Osteoblast (primary cell): ENCODE data around the gene TIGD1. TPM values are rescaled to one million over a fixed set of nuclear protein-coding genes. Genes with fewer than 3 reads are reported as not detected.

ENCODE experiments used
- DNase-seq: peaks from one replicate; pipeline ENCODE4 v3.0.0; 2011; ENCODE audit warnings: low spot score, mixed read lengths; ENCODE audit not compliant: insufficient read length; ENCODE audit errors: missing footprints
- H2AFZ ChIP-seq: 2 replicates; pipeline ENCODE4 v1.6.0; 2011; ENCODE audit warnings: mild to moderate bottlenecking, low read length
- H3K27ac ChIP-seq: 2 replicates; pipeline ENCODE4 v1.5.1; 2011; ENCODE audit warnings: mild to moderate bottlenecking, low read depth, low read length, moderate library complexity
- H3K27me3 ChIP-seq: 2 replicates; pipeline ENCODE4 v1.6.0; 2012; ENCODE audit warnings: mild to moderate bottlenecking, control low read depth, inconsistent platforms, low read length, moderate library complexity; ENCODE audit not compliant: insufficient read depth
- H3K36me3 ChIP-seq: 2 replicates; pipeline ENCODE4 v1.5.1; 2011; ENCODE audit warnings: mild to moderate bottlenecking, low read length, control low read depth, moderate library complexity; ENCODE audit not compliant: insufficient read depth
- H3K4me1 ChIP-seq: 2 replicates; pipeline ENCODE4 v1.5.1; 2011; ENCODE audit warnings: mild to moderate bottlenecking, low read length, control low read depth, moderate library complexity; ENCODE audit not compliant: insufficient read depth
- H3K4me2 ChIP-seq: 2 replicates; pipeline ENCODE4 v1.6.0; 2011; ENCODE audit warnings: mild to moderate bottlenecking, low read length; ENCODE audit not compliant: insufficient read depth
- H3K4me3 ChIP-seq: fragments of 200-600 bp; sonication (generic); 3 replicates; pipeline ENCODE4 v1.5.1; 2012; ENCODE audit warnings: mild to moderate bottlenecking, low read length, inconsistent platforms; ENCODE audit not compliant: insufficient read depth
- H3K79me2 ChIP-seq: 2 replicates; pipeline ENCODE4 v1.6.0; 2012; ENCODE audit warnings: mild to moderate bottlenecking, low read length, control low read depth, inconsistent platforms; ENCODE audit not compliant: insufficient read depth
- H3K9me3 ChIP-seq: 2 replicates; pipeline ENCODE4 v1.5.1; 2011; ENCODE audit warnings: low read depth, low read length, control low read depth
- H4K20me1 ChIP-seq: 2 replicates; pipeline ENCODE4 v1.6.0; 2012; ENCODE audit warnings: mild to moderate bottlenecking, low read length, control low read depth; ENCODE audit not compliant: insufficient read depth
- total RNA-seq: library from RNA; depleted of rRNA; stranded (reverse); fragments of >200 nt; gene quantifications from 2 replicates; pipeline ENCODE4 v1.2.3, GENCODE V29; 2012
- TF ChIP-seq, protein P1 (sequence below): IDR thresholded peaks from 2 replicates; pipeline ENCODE4 v1.5.1; 2011; ENCODE audit warnings: mild to moderate bottlenecking, low read depth, low read length, moderate library complexity; ENCODE audit errors: extremely low read depth

Gene TIGD1
- total RNA-seq, 1 donor, result 5.8 TPM

DNA sequence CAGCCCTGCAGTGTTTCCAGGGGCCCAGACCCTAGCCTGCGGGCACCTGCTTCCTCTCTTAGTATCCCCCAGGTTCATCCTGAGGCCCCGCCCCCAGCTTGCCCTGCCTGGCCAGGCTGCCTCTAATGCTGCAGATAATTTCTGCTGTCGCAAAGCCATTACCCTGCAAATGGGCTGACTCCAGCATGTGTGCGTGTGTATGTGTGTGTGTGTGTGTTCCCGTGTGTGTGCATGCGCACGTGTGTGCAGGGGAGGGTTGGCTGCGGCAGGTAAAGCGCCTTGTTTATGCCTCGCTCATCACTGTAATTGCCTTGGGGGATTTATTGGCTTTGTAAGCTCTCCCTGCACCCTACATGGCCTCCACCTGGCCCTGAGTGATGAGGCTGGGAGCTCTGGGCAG lies 37.8 kb downstream of the TIGD1 start:
- Histone ChIP-seq H3K4me1 (no peaks in the 10 kb centered on the region), H3K4me3 (no peak overlapping the region), H2AFZ (no peak overlapping the region), H3K4me2 (no peak overlapping the region), H3K9me3 (no peaks in the 10 kb centered on the region), H3K36me3 (no peaks in the 10 kb centered on the region), H4K20me1 (no peaks in the 10 kb centered on the region), H3K27me3 (peaks cover 27% of the 10 kb centered on the region), H3K27ac (no peak overlapping the region), H3K79me2 (no peaks in the 10 kb centered on the region)
- DNase-seq, result no peak
- TF ChIP-seq, protein P1, sequence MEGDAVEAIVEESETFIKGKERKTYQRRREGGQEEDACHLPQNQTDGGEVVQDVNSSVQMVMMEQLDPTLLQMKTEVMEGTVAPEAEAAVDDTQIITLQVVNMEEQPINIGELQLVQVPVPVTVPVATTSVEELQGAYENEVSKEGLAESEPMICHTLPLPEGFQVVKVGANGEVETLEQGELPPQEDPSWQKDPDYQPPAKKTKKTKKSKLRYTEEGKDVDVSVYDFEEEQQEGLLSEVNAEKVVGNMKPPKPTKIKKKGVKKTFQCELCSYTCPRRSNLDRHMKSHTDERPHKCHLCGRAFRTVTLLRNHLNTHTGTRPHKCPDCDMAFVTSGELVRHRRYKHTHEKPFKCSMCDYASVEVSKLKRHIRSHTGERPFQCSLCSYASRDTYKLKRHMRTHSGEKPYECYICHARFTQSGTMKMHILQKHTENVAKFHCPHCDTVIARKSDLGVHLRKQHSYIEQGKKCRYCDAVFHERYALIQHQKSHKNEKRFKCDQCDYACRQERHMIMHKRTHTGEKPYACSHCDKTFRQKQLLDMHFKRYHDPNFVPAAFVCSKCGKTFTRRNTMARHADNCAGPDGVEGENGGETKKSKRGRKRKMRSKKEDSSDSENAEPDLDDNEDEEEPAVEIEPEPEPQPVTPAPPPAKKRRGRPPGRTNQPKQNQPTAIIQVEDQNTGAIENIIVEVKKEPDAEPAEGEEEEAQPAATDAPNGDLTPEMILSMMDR, result no peak

DNA sequence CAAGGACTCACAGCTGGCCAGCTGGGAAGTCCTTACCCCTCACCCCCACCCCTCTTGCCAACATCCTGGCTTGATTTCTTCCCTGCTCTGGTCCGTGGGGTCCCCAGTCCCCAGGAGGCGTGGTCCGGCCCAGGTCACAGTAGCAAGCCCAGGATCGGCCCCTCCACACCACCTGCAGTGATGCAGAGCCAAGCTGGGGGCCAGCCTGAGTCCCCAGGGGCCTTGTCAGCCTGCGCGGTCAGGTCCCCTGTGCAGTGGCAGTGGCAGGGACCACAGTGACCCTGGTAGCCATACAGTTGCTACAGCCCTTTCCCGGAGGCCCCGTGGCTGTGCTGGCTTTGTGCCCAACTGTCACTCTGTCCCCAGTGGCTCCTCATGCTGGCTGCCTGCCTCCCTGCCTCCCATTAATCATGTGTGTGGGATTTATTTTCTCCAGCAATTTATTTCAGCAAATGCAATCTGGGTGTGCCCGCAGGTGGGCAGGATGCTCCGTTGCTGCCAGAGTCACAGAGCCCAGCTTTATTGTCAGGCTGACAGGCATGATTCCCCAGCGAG lies 38.9 kb downstream of the TIGD1 start:
- Histone ChIP-seq H3K4me3 (no peak overlapping the region), H3K4me2 (no peak overlapping the region), H3K4me1 (no peaks in the 10 kb centered on the region), H3K27me3 (peaks cover 20% of the 10 kb centered on the region), H2AFZ (no peak overlapping the region), H3K27ac (no peak overlapping the region), H3K36me3 (no peaks in the 10 kb centered on the region), H3K9me3 (no peaks in the 10 kb centered on the region), H4K20me1 (no peaks in the 10 kb centered on the region), H3K79me2 (no peaks in the 10 kb centered on the region)
- TF ChIP-seq, protein P1, result no peak
- DNase-seq, result no peak

DNA sequence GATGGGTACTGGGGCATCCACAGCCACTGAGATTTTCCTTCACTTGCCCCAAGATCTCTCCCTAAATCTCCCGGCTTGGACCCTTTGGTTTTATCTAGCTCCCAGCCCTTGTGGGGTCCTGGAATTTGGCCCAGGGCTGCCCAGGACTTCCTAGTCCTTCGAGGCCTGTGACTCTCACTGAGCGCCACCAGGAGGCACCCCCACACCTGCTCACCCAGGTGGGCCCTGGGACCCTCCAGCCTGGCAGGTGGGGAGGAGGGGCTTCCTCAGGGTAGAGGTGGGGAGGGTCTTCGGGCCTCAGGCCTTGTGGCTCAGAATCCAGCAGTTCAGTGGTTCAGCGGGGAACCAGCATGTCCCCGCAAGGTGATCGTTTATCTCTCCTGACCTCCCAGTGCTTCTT lies 42.1 kb downstream of the TIGD1 start:
- Histone ChIP-seq H3K27me3 (peaks cover 26% of the 10 kb centered on the region), H2AFZ (no peak overlapping the region), H3K36me3 (no peaks in the 10 kb centered on the region), H3K9me3 (no peaks in the 10 kb centered on the region), H3K4me1 (no peaks in the 10 kb centered on the region), H3K4me2 (no peak overlapping the region), H4K20me1 (no peaks in the 10 kb centered on the region), H3K79me2 (no peaks in the 10 kb centered on the region), H3K27ac (no peak overlapping the region), H3K4me3 (no peak overlapping the region)
- DNase-seq, result no peak
- TF ChIP-seq, protein P1, result no peak

DNA sequence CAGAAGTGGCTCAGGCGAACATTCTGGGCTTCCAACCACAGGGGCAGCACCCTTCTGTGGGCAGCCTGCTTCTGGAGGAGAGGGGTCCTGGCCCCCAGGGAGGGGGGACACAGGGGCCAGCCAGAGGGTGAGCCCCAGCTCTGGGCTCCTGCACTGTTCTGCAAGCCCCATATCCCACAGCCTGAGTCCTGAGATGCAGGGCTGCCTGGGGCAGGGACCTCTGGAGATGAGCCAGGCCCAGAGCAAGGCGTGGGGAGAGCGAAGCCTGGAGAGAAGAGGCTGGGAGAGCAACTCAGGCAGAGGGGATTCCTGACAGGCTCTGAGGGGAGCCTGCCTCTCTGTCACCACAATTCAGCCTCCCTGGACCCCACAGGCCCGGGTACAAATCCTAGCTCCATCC lies 43.6 kb downstream of the TIGD1 start:
- TF ChIP-seq, protein P1, result no peak
- Histone ChIP-seq H3K27ac (no peak overlapping the region), H3K4me1 (no peaks in the 10 kb centered on the region), H3K4me3 (no peak overlapping the region), H3K27me3 (peaks cover 32% of the 10 kb centered on the region), H2AFZ (no peak overlapping the region), H4K20me1 (no peaks in the 10 kb centered on the region), H3K9me3 (no peaks in the 10 kb centered on the region), H3K79me2 (no peaks in the 10 kb centered on the region), H3K36me3 (no peaks in the 10 kb centered on the region), H3K4me2 (no peak overlapping the region)
- DNase-seq, result no peak
